Activated CD8-positive, alpha-beta memory T cell treated with anti-CD3 and anti-CD28 coated beads, Interleukin-2, amount 50 U/mL, for 24 hours (primary cell): ENCODE measurements around the gene NNMT.

Experiments used
- DNase-seq: peaks from one replicate; pipeline ENCODE4 v3.0.0-alpha.2; 2020; ENCODE audit errors: extremely low read depth

The NNMT gene

GRCh38 chr11:114263513-114264170 is 32.6 kb upstream of the NNMT start:
- DNase-seq: no peak

DNA sequence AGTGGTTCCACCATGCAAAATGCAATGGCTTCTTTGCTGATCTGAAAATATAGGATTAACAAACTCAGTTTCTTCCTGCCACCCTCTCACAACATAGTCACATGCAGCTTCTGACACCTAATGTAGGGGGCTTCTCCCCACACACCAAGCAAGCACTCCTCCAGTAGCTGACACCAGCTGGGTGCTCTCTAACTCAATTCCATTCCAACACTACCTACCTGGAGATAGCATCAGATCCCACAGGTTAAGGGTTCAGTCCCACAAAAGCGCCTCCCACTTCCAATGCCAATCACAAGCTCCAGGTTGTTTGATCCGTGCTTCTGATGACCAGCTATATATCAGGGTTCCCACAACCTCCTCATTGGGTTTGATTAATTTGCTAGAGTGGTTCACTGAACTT is 31.8 kb upstream of the NNMT start:
- DNase-seq: no peak

DNA sequence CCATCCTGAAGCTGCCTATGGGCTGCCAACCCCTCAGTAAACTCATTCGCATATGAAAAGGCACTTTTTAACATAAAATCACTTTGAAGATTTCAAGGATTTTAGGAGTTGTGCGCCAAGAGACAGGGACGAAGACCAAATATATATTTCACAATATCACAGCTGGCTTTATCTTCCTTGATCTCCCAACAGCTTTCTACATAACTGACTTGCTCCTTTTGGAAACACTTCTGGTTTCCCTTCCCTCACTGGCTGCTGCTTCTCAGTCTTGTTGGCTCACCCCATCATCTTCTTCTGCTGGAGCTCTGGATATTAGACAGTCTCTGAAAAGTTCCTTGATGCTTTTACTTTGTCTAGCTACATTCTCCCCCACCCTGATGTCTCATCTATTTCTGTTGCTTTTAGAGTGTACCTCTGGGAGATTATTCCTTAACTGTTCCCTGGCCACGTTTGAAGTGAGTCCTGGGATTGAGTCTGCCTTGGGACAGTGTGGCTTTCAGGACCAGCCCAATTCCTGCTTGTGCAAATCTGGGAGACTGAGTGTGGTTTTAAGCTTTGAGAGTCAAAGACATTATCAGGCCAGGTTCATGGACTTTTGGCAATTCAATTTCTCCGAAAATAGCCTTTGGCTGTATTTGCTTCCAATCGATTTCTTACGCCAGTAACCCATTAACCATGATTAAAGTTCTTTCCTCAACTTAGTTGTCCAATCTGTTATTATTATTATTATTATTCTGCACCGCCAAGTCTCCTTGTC is 30.9 kb upstream of the NNMT start:
- no peak for DNase-seq

DNA sequence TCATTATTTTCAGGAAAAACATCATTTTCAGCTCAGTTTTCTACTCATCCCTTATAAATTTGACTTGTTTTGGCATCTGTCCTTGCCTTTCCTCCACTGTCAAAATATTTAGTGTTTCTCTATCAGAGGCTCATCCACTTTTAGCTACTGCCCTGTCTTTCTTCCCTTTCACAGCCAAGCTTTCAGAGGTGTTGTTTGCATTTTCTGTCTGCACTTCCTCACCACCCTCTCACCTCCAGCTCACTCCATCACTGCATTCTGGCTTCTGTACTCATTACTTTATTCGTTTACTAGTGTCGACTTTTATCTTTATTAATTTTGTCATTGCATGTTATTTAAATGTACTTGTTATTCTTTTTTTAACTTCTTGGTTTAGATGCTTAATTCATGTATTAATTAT is 26.7 kb upstream of the NNMT start:
- DNase-seq: no peak

GRCh38 chr11:114270531-114271270 is 25.5 kb upstream of the NNMT start:
- no peak for DNase-seq

DNA sequence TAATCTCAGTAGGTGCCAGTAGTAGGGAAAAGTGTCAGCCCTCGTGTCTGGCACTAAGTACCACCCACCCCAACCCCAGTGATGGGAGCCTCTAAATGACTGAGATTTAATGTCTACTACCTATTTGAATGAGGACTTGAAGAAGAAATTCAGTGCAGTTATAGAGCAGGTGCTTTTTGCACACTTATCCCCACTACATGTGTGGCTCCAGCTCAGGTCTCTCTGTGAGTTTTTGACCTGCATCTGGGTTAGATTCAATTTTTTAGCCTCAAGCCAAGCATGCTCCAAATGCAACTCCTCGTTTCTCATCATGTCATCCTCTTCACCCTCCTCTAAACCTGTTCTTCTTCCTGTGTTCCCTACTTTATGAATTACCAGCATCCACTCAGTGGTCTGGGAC is 24.9 kb upstream of the NNMT start:
- no peak for DNase-seq

DNA sequence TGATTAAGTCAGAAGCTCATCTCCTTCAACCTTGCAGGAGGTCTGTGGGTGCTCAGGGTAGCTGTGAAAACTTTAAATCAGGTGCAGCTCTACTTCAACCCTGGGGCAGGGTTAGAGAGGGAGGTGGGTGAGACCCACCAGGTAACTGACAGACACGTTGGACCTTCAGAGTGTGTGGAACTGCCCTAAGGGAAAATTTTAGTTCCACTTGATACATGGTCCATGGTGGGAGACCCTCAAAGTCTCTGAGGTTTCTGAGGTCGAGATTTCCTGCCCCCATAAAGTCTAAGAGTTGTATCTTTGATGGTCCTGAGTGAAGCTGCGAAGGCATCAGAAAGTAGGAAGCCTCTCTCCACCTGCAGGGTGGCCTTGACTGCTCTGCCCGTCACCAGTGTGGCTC is 23.9 kb upstream of the NNMT start:
- no peak for DNase-seq

DNA sequence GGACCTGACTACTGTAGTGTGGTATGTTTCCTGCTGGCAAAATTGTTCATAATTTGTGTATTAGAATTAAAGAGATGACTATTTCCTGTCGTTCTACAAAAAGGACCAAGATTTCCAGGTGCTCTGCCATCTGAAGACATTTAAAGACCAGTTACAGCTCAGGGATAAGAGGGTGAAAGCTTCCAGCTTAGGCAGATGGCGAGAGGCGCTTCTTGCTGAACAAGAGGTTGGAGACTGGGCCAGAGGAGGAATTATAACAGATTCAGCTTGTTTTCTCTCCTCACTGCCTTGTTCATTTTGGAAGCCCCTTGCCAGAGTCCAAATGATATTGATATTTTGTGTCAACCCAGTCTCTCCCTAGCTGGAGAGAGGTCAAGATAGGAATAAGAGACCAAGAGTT is 23.1 kb upstream of the NNMT start:
- no peak for DNase-seq

GRCh38 chr11:114273890-114274635 is 22.1 kb upstream of the NNMT start:
- no peak for DNase-seq

DNA sequence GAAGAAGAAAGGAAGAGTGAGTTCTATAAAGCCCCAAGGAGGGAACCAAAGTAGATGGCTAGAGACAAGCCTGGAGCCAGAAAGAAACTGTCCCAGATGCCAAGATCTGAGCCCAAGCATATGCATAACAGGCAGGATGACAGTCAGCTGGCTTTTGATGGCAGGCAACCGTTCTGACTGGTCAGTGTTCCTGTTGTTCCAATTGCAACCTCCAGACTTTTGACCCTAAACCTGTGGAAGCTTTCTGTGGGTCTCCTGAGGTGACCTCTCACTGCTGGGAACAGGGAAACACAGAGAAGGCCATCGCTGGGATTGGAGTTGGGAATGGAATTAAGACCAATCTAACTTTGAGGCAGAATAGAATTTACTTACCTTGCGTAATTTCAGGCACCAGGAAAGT is 21.6 kb upstream of the NNMT start:
- DNase-seq: no peak

DNA sequence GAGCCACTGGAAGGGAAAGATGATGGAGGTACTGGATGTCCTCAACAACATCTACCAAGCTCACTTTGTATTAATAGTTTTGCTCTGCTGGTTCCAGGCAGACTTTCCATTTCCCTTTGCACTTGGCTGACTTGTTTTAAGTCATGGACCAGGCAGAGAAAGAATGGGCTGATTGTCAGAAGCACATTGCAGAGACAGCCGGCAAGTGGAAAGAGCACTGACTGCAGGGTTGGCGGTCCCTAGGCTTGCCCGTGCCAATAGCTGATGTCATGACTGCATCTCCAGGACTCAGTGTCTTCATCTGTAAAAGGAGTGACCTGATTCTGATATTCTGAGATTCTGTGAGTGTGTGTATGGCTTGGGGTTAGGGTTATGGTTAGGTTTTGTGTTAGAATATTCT is 20.9 kb upstream of the NNMT start:
- no peak for DNase-seq

- DNase-seq: no peak
These were observed 20.1 kb upstream of the NNMT start for GRCh38 chr11:114276077-114276476.

- DNase-seq: no peak
These were observed 18.4 kb upstream of the NNMT start for GRCh38 chr11:114277637-114278341.

- no peak for DNase-seq
These were observed 17.7 kb upstream of the NNMT start for GRCh38 chr11:114278342-114279065.

GRCh38 chr11:114279792-114280546 is 16.2 kb upstream of the NNMT start:
- DNase-seq: no peak

DNA sequence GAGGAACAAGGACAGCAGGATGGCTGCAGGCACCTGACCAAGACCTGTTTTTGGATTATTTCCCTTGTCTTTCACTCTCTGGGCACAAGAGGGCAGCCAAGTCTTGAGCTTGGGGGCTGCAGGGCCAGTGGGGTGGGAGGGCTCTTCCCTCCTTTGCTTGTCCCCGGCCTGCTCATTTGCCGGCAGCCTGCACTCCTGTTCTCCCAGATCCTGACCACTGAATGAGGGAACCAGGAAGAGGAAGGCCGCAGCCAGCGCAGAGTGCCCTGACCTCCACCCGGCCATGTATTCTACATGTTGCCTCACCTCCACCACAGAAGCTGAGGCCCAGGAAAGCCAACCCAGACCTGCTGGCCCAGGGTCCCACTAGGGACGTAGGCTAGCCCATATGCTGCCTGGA is 15.5 kb upstream of the NNMT start:
- DNase-seq: no peak

DNA sequence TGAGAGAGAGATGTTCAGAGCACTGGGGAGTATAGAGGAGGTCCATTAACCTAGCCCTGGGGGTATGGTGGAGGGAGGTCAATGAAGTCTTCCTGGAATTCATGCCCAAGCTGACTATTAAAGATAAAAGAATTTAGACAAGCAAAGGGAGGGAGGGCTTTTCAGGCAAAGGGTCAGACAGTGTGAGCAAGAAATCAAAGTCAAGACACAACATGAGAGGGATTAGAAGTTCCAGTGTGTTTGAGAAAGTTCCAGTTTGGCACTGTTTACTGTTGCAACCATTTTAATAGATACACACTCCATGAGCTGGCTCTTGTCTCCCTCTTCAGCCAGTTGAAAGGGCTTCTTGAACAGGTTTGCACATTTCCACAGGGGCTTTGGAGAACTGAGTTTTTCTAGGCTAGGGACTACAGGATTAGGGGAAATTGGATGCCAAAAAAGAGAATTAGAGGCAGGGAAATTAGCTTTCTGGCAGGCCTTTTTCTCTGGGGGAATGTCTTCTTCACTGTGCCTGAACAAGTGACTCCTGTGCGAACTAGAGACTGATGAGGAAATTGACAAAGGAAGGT is 14.7 kb upstream of the NNMT start:
- no peak for DNase-seq

DNA sequence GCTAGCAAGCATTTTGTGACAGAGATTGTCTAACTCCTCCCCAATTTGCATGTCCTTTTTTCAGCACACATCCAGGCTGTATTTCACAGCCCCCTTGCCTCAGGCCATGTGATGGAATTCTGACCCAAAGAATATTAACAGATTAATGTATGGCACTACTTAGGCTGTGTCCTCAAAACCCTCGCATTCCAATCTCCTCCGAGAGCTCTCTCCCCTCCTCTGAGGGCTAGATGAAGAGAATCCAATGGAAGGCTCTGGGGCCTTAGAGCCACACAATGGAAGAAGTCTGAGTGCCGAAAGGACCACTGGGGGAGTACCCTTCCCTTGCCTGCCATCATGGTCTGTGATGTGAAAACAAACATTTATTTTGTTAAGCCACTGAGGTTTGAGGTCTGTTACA is 13.7 kb upstream of the NNMT start:
- DNase-seq: no peak

- no peak for DNase-seq
These were observed 12.8 kb upstream of the NNMT start for GRCh38 chr11:114283422-114283821.

DNA sequence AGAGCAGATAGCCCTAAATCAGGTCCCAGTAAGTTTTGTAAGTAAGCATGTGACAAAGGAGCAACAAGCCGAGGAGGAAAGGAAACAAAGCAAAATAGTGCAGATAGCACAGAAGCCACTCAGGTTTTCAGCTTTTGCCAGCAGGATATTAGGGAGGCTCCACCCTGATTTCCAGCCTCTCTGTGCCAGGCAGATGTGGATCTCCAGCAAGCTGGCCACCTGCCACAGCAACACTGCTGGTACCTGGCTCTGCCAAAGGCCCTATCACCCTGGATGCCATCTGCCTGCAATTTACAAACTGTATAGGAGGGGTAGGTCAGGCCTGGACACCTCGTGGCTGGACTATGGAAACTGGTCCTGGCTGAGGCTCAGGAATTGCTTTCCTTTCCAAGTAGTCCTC is 12.2 kb upstream of the NNMT start:
- DNase-seq: no peak
